ENCODE data around the gene KDM4D.

DNA sequence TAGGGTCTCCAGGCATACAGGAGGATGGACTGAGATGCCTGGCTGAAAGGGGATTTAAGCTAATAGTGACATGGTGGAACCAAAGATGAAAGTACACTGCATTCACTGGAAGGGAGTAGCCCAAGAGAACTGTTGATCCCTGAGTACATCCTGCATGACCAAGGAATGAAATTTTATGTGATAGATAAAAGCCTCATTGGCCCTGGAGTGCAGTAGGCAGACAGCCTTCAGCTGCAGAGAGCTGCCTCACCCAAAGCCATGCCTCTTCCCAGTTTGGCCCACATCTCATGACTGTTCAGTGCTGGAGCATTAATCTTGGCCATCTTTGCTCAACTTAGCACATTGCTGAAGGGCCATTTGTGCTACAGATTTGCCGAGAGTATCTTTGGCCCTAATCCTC is 59.5 kb downstream of the KDM4D start:
- TF ChIP-seq, protein P1, sequence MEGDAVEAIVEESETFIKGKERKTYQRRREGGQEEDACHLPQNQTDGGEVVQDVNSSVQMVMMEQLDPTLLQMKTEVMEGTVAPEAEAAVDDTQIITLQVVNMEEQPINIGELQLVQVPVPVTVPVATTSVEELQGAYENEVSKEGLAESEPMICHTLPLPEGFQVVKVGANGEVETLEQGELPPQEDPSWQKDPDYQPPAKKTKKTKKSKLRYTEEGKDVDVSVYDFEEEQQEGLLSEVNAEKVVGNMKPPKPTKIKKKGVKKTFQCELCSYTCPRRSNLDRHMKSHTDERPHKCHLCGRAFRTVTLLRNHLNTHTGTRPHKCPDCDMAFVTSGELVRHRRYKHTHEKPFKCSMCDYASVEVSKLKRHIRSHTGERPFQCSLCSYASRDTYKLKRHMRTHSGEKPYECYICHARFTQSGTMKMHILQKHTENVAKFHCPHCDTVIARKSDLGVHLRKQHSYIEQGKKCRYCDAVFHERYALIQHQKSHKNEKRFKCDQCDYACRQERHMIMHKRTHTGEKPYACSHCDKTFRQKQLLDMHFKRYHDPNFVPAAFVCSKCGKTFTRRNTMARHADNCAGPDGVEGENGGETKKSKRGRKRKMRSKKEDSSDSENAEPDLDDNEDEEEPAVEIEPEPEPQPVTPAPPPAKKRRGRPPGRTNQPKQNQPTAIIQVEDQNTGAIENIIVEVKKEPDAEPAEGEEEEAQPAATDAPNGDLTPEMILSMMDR (optimal IDR thresholded peaks at IDR 0.05 in 1 of 3, IDR thresholded peaks at IDR 0.05 in 1 of 3, conservative IDR thresholded peaks at IDR 0.05 in 1 of 3; ENCODE audit: extremely low read depth in 1 of 3, insufficient read depth in 2 of 3, low read length in 3 of 3) = no peak
- no peak for TF ChIP-seq EZH2 (IDR thresholded peaks at IDR 0.05; ENCODE audit: low read length)

Measured in keratinocyte (primary cell).